ENCODE measurements around the gene KLHL6.

DNA sequence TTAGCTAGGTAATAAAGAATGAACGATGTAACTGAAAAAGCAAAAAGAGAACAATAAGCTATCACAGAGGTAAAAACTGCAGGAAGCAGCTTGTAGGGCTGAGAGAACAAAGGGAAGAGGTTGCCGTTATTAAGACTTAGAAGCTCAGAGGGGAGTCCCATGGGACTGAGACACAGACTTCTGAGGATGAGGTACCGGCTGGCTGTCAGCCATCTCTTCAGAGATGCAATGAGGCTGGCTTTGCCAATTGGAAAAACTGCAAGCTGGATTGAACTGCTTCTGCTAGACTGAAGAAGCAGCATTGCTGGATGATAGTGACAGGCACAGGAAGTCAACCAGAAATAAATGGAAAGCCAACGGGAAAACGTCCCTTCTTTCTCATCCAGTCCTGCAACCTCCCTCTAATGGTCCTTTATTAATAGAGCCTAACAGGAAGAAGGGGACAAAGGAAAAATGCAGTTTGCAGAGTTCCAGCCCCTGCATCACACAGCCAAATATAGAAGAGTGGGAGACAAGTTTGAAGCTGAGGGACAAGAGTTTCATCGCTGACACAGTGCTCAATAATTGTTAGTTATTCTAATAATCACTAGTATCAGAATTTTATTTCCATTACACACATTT lies 21.1 kb upstream of the KLHL6 start:
- no peak for TF ChIP-seq CTCF (IDR thresholded peaks at IDR 0.05)
- TF ChIP-seq POLR2A (IDR thresholded peaks at IDR 0.05) = no peak
